Gastroesophageal sphincter (tissue), 4 donors: ENCODE measurements around the gene VPS37D. TPM values are rescaled to one million over a fixed set of nuclear protein-coding genes. Genes with fewer than 3 reads are reported as not detected.

Experiments
- ATAC-seq: fragments of 150-250 bp; one replicate; pipeline ENCODE4 v1.9.1; 2016; ENCODE audit warnings: mild to moderate bottlenecking, moderate library complexity
- H3K27ac ChIP-seq, 4 donors: fragments of 200-600 bp; sonication (generic) in 3 of 4; 1 replicate in 3 of 4; 2 replicates in 1 of 4; pipeline ENCODE4 v1.5.1; 2016 to 2019
- H3K27me3 ChIP-seq: fragments of 200-600 bp; sonication (generic); one replicate; pipeline ENCODE4 v1.5.1; 2019
- H3K36me3 ChIP-seq, 2 donors: fragments of 200-600 bp; sonication (generic); one replicate each; pipeline ENCODE4 v1.5.1; 2019; ENCODE audit warnings: control low read depth in 1 of 2
- H3K4me1 ChIP-seq, 3 donors: fragments of 200-600 bp; sonication (generic); 1 replicate in 2 of 3; 2 replicates in 1 of 3; pipeline ENCODE4 v1.5.1; 2016 to 2019; ENCODE audit warnings: control low read depth in 2 of 3
- H3K4me3 ChIP-seq, 2 donors: fragments of 200-600 bp; sonication (generic); one replicate each; pipeline ENCODE4 v1.5.1; 2019; ENCODE audit warnings: mild to moderate bottlenecking in 1 of 2, moderate library complexity in 1 of 2
- H3K9me3 ChIP-seq, 3 donors: fragments of 200-600 bp; sonication (generic); one replicate each; pipeline ENCODE4 v1.5.1; 2017 to 2019; ENCODE audit warnings: control low read depth in 2 of 3
- CTCF ChIP-seq, 4 experiments: fragments of 200-600 bp in 2 of 4; fragments of 450-650 bp in 2 of 4; sonication (generic) in 1 of 4; IDR thresholded peaks; one replicate each; pipeline ENCODE4 v1.5.1; 2017 to 2019; ENCODE audit warnings: antibody characterized with exemption in 4 of 4, mild to moderate bottlenecking in 2 of 4, moderate library complexity in 2 of 4
- EP300 ChIP-seq: sonication (generic); formaldehyde crosslinking; IDR thresholded peaks from one replicate; pipeline ENCODE4 v1.6.1; 2017; ENCODE audit warnings: antibody characterized with exemption, mild to moderate bottlenecking
- POLR2A ChIP-seq, 2 donors: fragments of 450-650 bp; IDR thresholded peaks; one replicate each; pipeline ENCODE4 v1.6.1; 2017; ENCODE audit warnings: antibody characterized with exemption in 2 of 2, mild to moderate bottlenecking in 2 of 2, moderate library complexity in 1 of 2
- POLR2AphosphoS5 ChIP-seq: sonication (generic); formaldehyde crosslinking; IDR thresholded peaks from one replicate; pipeline ENCODE4 v1.6.1; 2017; ENCODE audit warnings: antibody characterized with exemption
- WGBS, 2 donors: methylation state at CpG; one replicate each; pipeline ENCODE4 v1.1.5; 2018; ENCODE audit warnings: low coverage in 1 of 2; 5-methylcytosine and 5-hydroxymethylcytosine counted together
- total RNA-seq, 4 donors: library from RNA; depleted of rRNA; stranded (reverse); fragments of >200 nt; gene quantifications; one replicate each; pipeline ENCODE4 v1.1.0, GENCODE V29; 2016

VPS37D gene
- total RNA-seq, 4 donors from 2014 or later: 2.6 to 7.0 (median 3.2) TPM

- ATAC-seq: no peak
- H3K27me3 ChIP-seq: peaks cover 89% of the 10 kb centered on the region
- no peaks in the 10 kb centered on the region for H3K9me3 ChIP-seq
- no peak for TF ChIP-seq EP300
- no peak for TF ChIP-seq CTCF (IDR thresholded peaks at IDR 0.05)
- no peak for TF ChIP-seq POLR2A (IDR thresholded peaks at IDR 0.05)
- no peak for TF ChIP-seq POLR2AphosphoS5
- 18 to 80% methylated on average over 1 to 3 of the region's 3 CpGs for WGBS, 2 donors
- no peak overlapping the region for H3K4me3 ChIP-seq
- no peaks in the 10 kb centered on the region for H3K36me3 ChIP-seq
- H3K27ac ChIP-seq: no peak overlapping the region
- H3K4me1 ChIP-seq: peaks cover 0 to 25% (median 16%) of the 10 kb centered on the region in 3 donors
Observed at GRCh38 chr7:73626814-73627213, 40.8 kb upstream of the VPS37D start.

- WGBS, 2 donors: 80% methylated on average over 1 of the region's 4 CpGs; no CpG with 5 or more reads in 1 of the 2 donors
- no peak for TF ChIP-seq CTCF (IDR thresholded peaks at IDR 0.05)
- no peak for TF ChIP-seq EP300
- no peak for TF ChIP-seq POLR2AphosphoS5
- no peak for TF ChIP-seq POLR2A (IDR thresholded peaks at IDR 0.05)
- Histone ChIP-seq H3K36me3 (no peaks in the 10 kb centered on the region), H3K27me3 (peaks cover 89% of the 10 kb centered on the region), H3K4me3 (no peak overlapping the region), H3K9me3 (no peaks in the 10 kb centered on the region), H3K27ac (no peak overlapping the region), H3K4me1 (peaks cover 0 to 13% (median 9%) of the 10 kb centered on the region in 3 donors)
- ATAC-seq: no peak
Observed at GRCh38 chr7:73628504-73628903, 39.1 kb upstream of the VPS37D start.

- 23% methylated on average over 1 of the region's 1 CpG; no CpG with 5 or more reads in 1 of the 2 donors for WGBS, 2 donors
- TF ChIP-seq POLR2AphosphoS5 (no peak), CTCF (IDR thresholded peaks at IDR 0.05) (no peak), EP300 (no peak), POLR2A (IDR thresholded peaks at IDR 0.05) (no peak)
- ATAC-seq: no peak
Observed at GRCh38 chr7:73631558-73631957, 36.1 kb upstream of the VPS37D start.

GRCh38 chr7:73633323-73633722 lies 34.3 kb upstream of the VPS37D start:
- no peaks in the 10 kb centered on the region for H3K36me3 ChIP-seq
- WGBS, 2 donors: 64 to 100% methylated on average over 2 to 6 of the region's 7 CpGs
- H3K27ac ChIP-seq: no peak overlapping the region
- no peaks in the 10 kb centered on the region for H3K4me1 ChIP-seq
- TF ChIP-seq POLR2A (IDR thresholded peaks at IDR 0.05) (no peak), CTCF (IDR thresholded peaks at IDR 0.05) (no peak), POLR2AphosphoS5 (no peak), EP300 (no peak)
- no peak overlapping the region for H3K4me3 ChIP-seq
- peaks cover 55% of the 10 kb centered on the region for H3K27me3 ChIP-seq
- no peaks in the 10 kb centered on the region for H3K9me3 ChIP-seq
- no peak for ATAC-seq

More at GRCh38 chr7:73631558-73631957, 36.1 kb upstream of the VPS37D start:
- H3K9me3 ChIP-seq: no peaks in the 10 kb centered on the region
- peaks cover 73% of the 10 kb centered on the region for H3K27me3 ChIP-seq
- H3K36me3 ChIP-seq: no peaks in the 10 kb centered on the region
- H3K4me1 ChIP-seq: no peaks in the 10 kb centered on the region
- H3K4me3 ChIP-seq: no peak overlapping the region
- no peak overlapping the region for H3K27ac ChIP-seq

GRCh38 chr7:73633844-73634243 lies 33.8 kb upstream of the VPS37D start:
- ATAC-seq: no peak
- no peak for TF ChIP-seq POLR2AphosphoS5
- TF ChIP-seq POLR2A (IDR thresholded peaks at IDR 0.05): no peak
- TF ChIP-seq CTCF (IDR thresholded peaks at IDR 0.05): no peak
- TF ChIP-seq EP300: no peak
- WGBS, 2 donors: 79 to 100% methylated on average over 2 to 7 of the region's 8 CpGs

More at GRCh38 chr7:73633844-73634243, 33.8 kb upstream of the VPS37D start:
- Histone ChIP-seq H3K27ac (no peak overlapping the region), H3K9me3 (no peaks in the 10 kb centered on the region), H3K27me3 (peaks cover 50% of the 10 kb centered on the region), H3K36me3 (no peaks in the 10 kb centered on the region), H3K4me1 (no peaks in the 10 kb centered on the region), H3K4me3 (no peak overlapping the region)
